GM12872 (cell line): ENCODE data around the gene ACTC1.

Experiments
- CTCF ChIP-seq: IDR thresholded peaks from 3 replicates; pipeline ENCODE4 v1.5.1; 2011; ENCODE audit warnings: low read depth, mild to moderate bottlenecking, low read length, moderate library complexity; ENCODE audit not compliant: insufficient read depth

Gene ACTC1

GRCh38 chr15:34783991-34784390 is 11.4 kb downstream of the ACTC1 start:
- TF ChIP-seq CTCF = no peak

- TF ChIP-seq CTCF = no peak
Measured at GRCh38 chr15:34783431-34783830, 11.9 kb downstream of the ACTC1 start.

- TF ChIP-seq CTCF = no peak
Measured at GRCh38 chr15:34782901-34783300, 12.4 kb downstream of the ACTC1 start.

- no peak for TF ChIP-seq CTCF
Measured at GRCh38 chr15:34780725-34781124, 14.6 kb downstream of the ACTC1 start.

GRCh38 chr15:34776606-34777105 is 18.7 kb downstream of the ACTC1 start:
- no peak for TF ChIP-seq CTCF

- TF ChIP-seq CTCF = no peak
Measured at GRCh38 chr15:34773917-34774316, 21.4 kb downstream of the ACTC1 start.

GRCh38 chr15:34773013-34773412 is 22.3 kb downstream of the ACTC1 start:
- TF ChIP-seq CTCF = no peak

- TF ChIP-seq CTCF = no peak
Measured at GRCh38 chr15:34772312-34772711, 23.0 kb downstream of the ACTC1 start.
